ENCODE measurements around the gene TOP2B. TPM values are rescaled to one million over a fixed set of nuclear protein-coding genes. Genes with fewer than 3 reads are reported as not detected.

The TOP2B gene
- total RNA-seq, 1 donor from 2014 or later, result 154 TPM

- DNase-seq (ENCODE audit: low read depth), result no peak
These were observed 107.0 kb downstream of the TOP2B start for GRCh38 chr3:25557694-25558093.

- no peak for DNase-seq (ENCODE audit: low read depth)
These were observed 108.3 kb downstream of the TOP2B start for GRCh38 chr3:25556447-25556846.

DNA sequence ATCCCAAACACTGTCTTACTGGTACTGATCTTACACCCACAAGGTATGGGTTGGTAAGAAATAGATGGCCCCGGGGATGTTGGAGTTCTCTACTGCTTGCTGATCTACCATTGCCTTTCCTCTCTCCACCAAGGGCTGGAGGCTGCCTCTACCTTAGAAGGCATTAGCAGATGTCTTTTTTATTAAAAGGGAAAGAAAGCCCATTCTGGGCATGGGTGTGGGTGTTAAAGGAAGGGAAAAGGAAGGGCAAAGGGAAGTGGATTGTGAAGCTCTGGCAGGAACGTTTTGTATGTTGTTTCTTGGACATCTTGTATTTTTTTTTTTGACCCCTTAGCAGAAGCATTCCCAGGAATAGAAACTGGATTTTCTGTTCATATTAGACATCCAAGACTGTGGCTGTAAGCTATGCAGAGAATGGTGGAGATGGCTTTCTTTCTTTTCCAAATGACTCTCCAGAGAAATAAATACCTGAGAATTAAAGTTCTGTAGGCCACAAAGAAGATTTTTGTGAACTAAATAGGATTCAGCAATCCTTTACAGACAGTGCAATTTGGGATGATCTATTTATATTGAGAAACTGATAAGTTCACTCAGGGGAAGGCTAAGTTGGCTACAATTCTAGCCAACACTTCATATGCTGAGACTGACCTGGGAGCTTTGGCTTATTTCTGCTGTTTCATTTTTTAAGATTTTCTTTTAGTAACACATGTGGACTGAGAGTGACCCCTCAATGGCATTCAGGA is 108.8 kb downstream of the TOP2B start:
- DNase-seq (ENCODE audit: low read depth), result no peak

GRCh38 chr3:25554376-25554775 is 110.3 kb downstream of the TOP2B start:
- DNase-seq (ENCODE audit: low read depth), result no peak

DNA sequence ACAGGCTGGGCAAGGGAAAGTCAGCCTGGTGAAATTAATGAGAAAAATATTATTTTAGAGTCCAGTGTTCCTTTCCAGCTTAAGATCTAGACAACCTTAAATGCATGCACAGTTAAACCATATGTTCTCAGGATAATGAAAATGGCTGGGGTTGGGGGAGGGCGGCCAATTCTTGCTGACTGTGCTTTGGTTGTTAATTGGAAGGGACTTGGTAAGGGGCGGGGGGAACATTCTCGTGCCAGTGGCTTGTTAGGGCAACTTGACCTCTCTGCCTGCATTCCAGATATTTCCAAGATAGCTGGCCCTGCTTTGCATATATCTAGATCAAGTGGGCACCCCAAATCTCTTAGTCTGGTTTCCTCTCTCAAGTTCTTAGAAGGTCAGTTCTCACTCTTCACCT is 112.5 kb downstream of the TOP2B start:
- no peak for DNase-seq (ENCODE audit: low read depth)

DNA sequence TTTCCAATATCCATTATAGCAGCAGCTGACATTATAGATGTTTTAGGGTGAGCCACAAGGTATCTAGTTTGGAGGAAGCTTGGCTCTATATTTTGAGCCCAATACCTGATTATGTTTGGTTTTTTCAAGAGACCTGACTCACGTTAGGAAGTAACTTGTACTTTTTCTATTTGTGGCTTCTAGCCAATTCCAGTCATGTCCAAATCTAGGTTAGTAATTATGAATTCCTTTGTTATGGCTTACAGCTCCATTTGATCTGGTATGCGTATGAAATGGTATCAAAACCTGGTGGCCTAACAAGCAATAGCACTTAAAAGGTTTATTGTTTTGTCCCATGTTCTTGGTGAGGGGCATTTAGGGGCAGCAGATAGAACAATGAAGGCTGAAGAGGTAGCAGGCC is 115.9 kb downstream of the TOP2B start:
- DNase-seq (ENCODE audit: low read depth), result peak; percentile 17

- DNase-seq (ENCODE audit: low read depth), result no peak
These were observed 116.6 kb downstream of the TOP2B start for GRCh38 chr3:25547943-25548674.

Other genes with a start within 250 kb of the TOP2B start
- 4.3 and 4.9 TPM in 2 replicates for gene RARB, start 236.6 kb downstream of the TOP2B start, total RNA-seq
- gene NGLY1, start 118.5 kb upstream of the TOP2B start, total RNA-seq, result 39.9 and 42.7 TPM in 2 replicates
- gene OXSM, start 125.2 kb upstream of the TOP2B start, total RNA-seq, result 14.4 and 17.6 TPM in 2 replicates

All from renal cortical epithelial cell (primary cell).